Measurements from ENCODE around the gene OSBP2.

DNA sequence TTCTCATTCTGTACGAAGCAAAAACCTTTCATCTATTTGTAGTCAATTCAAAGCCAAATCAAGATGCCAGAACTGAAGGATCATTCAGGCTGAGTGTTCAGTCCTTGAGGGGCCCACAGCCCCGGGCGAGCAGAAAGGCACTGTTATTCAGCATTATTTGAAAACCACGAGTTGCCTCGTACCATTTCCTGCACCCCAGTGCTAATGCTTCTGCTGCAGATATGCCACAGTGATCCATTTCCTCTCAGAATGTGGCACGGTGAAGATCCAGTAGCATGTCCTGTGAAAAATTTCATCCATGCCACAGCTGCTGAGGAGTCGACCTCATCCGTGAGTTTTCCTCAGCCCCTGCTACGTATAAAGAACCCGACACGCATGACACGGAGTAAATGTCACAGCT lies 85.4 kb downstream of the OSBP2 start:
- TF ChIP-seq, protein P1, sequence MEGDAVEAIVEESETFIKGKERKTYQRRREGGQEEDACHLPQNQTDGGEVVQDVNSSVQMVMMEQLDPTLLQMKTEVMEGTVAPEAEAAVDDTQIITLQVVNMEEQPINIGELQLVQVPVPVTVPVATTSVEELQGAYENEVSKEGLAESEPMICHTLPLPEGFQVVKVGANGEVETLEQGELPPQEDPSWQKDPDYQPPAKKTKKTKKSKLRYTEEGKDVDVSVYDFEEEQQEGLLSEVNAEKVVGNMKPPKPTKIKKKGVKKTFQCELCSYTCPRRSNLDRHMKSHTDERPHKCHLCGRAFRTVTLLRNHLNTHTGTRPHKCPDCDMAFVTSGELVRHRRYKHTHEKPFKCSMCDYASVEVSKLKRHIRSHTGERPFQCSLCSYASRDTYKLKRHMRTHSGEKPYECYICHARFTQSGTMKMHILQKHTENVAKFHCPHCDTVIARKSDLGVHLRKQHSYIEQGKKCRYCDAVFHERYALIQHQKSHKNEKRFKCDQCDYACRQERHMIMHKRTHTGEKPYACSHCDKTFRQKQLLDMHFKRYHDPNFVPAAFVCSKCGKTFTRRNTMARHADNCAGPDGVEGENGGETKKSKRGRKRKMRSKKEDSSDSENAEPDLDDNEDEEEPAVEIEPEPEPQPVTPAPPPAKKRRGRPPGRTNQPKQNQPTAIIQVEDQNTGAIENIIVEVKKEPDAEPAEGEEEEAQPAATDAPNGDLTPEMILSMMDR (IDR thresholded peaks at IDR 0.05): no peak
- TF ChIP-seq POLR2A (IDR thresholded peaks at IDR 0.05): no peak
